GM20000 (cell line): ENCODE data around the gene ANTXR2.

Source experiments
- DNase-seq: peaks from one replicate; pipeline ENCODE4 v3.0.0; 2012; ENCODE audit warnings: low spot score
- CTCF ChIP-seq: IDR thresholded peaks from 2 replicates; pipeline ENCODE4 v1.5.1; 2012; ENCODE audit warnings: mild to moderate bottlenecking, control low read depth; ENCODE audit errors: extremely low read depth, missing control alignments

The ANTXR2 gene

DNA sequence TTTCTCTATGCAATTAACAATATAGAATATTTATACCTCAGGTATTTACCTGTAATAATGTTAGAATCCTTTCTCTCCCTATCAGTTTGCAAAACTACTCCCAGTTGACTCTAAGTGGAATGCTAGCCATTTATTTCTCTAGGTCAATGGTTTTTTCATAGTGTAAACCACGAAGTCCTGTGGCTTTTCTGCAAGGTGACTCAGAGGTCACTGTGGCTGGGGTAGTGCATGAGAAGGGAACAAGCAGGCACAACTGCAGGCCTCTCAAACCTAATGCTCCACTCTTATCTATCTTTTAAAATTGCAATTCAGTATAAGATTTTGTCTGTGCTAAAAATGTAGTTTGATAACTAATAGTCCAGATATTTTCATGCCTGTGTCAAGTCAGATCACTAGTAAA lies 159.4 kb downstream of the ANTXR2 start:
- no peak for DNase-seq
- TF ChIP-seq CTCF: no peak

GRCh38 chr4:79907001-79907400 lies 166.0 kb downstream of the ANTXR2 start:
- DNase-seq: no peak
- no peak for TF ChIP-seq CTCF

- TF ChIP-seq CTCF: no peak
- DNase-seq: no peak
Measured at GRCh38 chr4:79906303-79906702, 166.7 kb downstream of the ANTXR2 start.

DNA sequence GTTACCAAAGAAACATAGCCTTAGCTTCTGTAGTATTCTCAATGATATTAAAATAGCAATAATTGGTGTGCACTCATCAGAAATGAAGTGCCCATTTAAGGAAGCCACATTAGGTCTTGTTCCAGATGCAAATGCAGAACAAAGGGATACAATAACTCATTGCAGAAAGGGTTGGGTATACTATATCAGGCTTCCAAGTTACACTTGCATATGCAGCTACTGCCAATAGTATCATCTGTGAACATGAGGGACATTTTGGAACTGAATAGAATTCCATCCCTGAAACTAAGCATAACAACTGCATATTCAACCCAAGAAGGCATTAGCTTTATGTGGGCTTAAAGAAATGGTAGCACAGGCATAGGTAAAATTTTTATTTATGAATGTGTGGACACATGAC lies 167.8 kb downstream of the ANTXR2 start:
- no peak for DNase-seq
- TF ChIP-seq CTCF: no peak

DNA sequence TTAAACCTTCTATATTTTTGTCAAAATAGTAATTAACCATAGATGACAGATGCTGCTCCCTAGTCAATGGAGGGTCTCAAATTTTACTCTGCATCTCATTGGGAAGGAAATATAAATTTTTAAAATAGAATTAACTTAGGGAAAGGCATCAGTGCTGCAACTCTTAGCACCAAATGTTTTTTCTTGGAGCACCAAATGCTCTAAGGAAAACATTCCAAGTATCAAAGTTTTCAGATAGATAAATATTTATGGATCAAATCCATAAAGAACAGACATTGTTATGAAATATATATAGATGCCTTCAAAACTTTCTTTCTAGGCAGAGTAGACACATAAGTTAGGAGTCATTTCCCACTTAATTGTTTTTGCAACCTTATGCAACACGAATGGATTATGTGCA lies 168.7 kb downstream of the ANTXR2 start:
- no peak for TF ChIP-seq CTCF
- DNase-seq: no peak

DNA sequence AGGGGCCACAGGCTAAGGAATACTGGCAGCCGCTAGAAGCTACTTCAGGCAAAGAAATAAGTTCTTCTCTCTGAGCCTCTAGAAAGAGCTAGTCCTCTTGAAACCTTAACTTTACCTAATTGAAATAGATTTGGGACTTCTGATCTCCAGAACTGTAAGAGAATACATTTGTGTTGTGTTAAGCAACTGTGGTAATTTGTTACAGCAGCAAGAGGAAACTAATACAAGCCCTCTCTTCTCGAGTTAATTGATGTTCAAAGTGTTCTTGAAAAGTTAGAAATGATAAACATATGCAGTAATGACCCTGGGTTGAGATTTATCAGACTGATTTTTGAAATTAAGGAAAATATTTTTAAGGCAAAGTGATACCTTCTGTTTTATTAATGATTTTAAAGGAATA lies 172.8 kb downstream of the ANTXR2 start:
- no peak for DNase-seq
- no peak for TF ChIP-seq CTCF

GRCh38 chr4:79899481-79899880 lies 173.5 kb downstream of the ANTXR2 start:
- no peak for TF ChIP-seq CTCF
- no peak for DNase-seq
